Neural progenitor cell (in vitro differentiated cells): ENCODE measurements around the gene TSPEAR. TPM values are rescaled to one million over a fixed set of nuclear protein-coding genes. Genes with fewer than 3 reads are reported as not detected.
"Not testable (repeated sequence)": the region's sequence is repeated elsewhere in the genome, so short reads cannot be mapped to it uniquely, and the experiment has no call there.

Source experiments
- DNase-seq: peaks from one replicate; pipeline ENCODE4 v3.0.0-alpha.2; 2016; ENCODE audit warnings: low spot score
- H2AFZ ChIP-seq: fragments of 200-600 bp; sonication (generic); replicated peaks from 2 replicates; pipeline ENCODE4 v1.6.1; 2016; ENCODE audit warnings: antibody characterized with exemption
- H3F3A ChIP-seq: fragments of 200-600 bp; sonication (generic); 2 replicates; pipeline ENCODE4 v1.6.1; 2016; ENCODE audit warnings: antibody characterized with exemption, low read depth
- H3K27ac ChIP-seq: fragments of 200-600 bp; sonication (generic); 2 replicates; pipeline ENCODE4 v1.5.1; 2016; ENCODE audit warnings: mild to moderate bottlenecking
- H3K27me3 ChIP-seq: fragments of 200-600 bp; sonication (generic); 2 replicates; pipeline ENCODE4 v1.6.1; 2016; ENCODE audit warnings: mild to moderate bottlenecking, moderate library complexity
- H3K36me3 ChIP-seq: fragments of 200-600 bp; sonication (generic); 2 replicates; pipeline ENCODE4 v1.5.1; 2016
- H3K4me1 ChIP-seq: fragments of 200-600 bp; sonication (generic); 2 replicates; pipeline ENCODE4 v1.6.1; 2016; ENCODE audit warnings: mixed run types
- H3K4me2 ChIP-seq: fragments of 200-600 bp; sonication (generic); 2 replicates; pipeline ENCODE4 v1.6.1; 2016
- H3K4me3 ChIP-seq: fragments of 200-600 bp; sonication (generic); 2 replicates; pipeline ENCODE4 v1.5.1; 2016
- H3K79me2 ChIP-seq: fragments of 200-600 bp; sonication (generic); 2 replicates; pipeline ENCODE4 v1.6.1; 2016; ENCODE audit warnings: low read depth
- H3K9ac ChIP-seq: fragments of 200-600 bp; sonication (generic); 2 replicates; pipeline ENCODE4 v1.6.1; 2016
- H3K9me3 ChIP-seq: fragments of 200-600 bp; sonication (generic); 2 replicates; pipeline ENCODE4 v1.5.1; 2016; ENCODE audit warnings: low read depth
- H4K20me1 ChIP-seq: fragments of 200-600 bp; sonication (generic); 2 replicates; pipeline ENCODE4 v1.6.1; 2016; ENCODE audit warnings: low read depth
- H3K27ac Mint-ChIP-seq: 3 replicates; pipeline ENCODE4 v1.8.0; 2021; ENCODE audit warnings: mixed read lengths
- H3K27me3 Mint-ChIP-seq: 2 replicates; pipeline ENCODE4 v1.8.0; 2022; ENCODE audit warnings: low read depth, mild to moderate bottlenecking, inconsistent platforms, moderate library complexity, mixed read lengths; ENCODE audit not compliant: insufficient read depth
- H3K36me3 Mint-ChIP-seq: 3 replicates; pipeline ENCODE4 v1.8.0; 2021; ENCODE audit warnings: mixed read lengths
- H3K4me1 Mint-ChIP-seq: 3 replicates; pipeline ENCODE4 v1.8.0; 2021; ENCODE audit warnings: mixed read lengths
- H3K4me3 Mint-ChIP-seq: 3 replicates; pipeline ENCODE4 v1.8.0; 2021; ENCODE audit warnings: mild to moderate bottlenecking, moderate library complexity, mixed read lengths
- H3K9me3 Mint-ChIP-seq: 3 replicates; pipeline ENCODE4 v1.8.0; 2020; ENCODE audit warnings: mixed read lengths
- CTCF ChIP-seq: fragments of 200-600 bp; sonication (generic); IDR thresholded peaks from 2 replicates; pipeline ENCODE4 v1.5.1; 2017; ENCODE audit warnings: antibody characterized with exemption, mild to moderate bottlenecking
- EZH2 ChIP-seq: fragments of 200-600 bp; sonication (generic); IDR thresholded peaks from 2 replicates; pipeline ENCODE4 v1.6.1; 2017; ENCODE audit warnings: antibody characterized with exemption, mild to moderate bottlenecking, moderate library complexity
- EZH2phosphoT487 ChIP-seq: fragments of 200-600 bp; sonication (generic); IDR thresholded peaks from 2 replicates; pipeline ENCODE4 v1.6.1; 2017; ENCODE audit warnings: antibody characterized with exemption
- total RNA-seq: library from RNA; depleted of rRNA; stranded (reverse); fragments of >200 nt; gene quantifications from 2 replicates; pipeline ENCODE4 v1.2.3, GENCODE V29; 2015; ENCODE audit warnings: low replicate concordance

Gene TSPEAR
- total RNA-seq, 1 donor from 2014 or later, result not detected

GRCh38 chr21:44686843-44687561, 24.4 kb downstream of the TSPEAR start:
- H2AFZ ChIP-seq, result no peak overlapping the region
- peaks cover 19% of the 10 kb centered on the region for H3K27me3 ChIP-seq
- Mint-ChIP-seq H3K27ac (peak overlapping the region; percentile 73), H3K36me3 (no peaks in the 10 kb centered on the region), H3K4me3 (peak overlapping the region; percentile 75), H3K27me3 (peaks cover 24% of the 10 kb centered on the region), H3K4me1 (peaks cover 23% of the 10 kb centered on the region), H3K9me3 (peaks cover 11% of the 10 kb centered on the region)
- DNase-seq, result no peak
- H3K9ac ChIP-seq, result no peak overlapping the region
- no peak for TF ChIP-seq EZH2phosphoT487
- no peak for TF ChIP-seq EZH2
- TF ChIP-seq CTCF, result no peak
- no peak overlapping the region for H3K27ac ChIP-seq
- peaks cover 12% of the 10 kb centered on the region for H3K4me1 ChIP-seq
- H4K20me1 ChIP-seq, result no peaks in the 10 kb centered on the region
- H3F3A ChIP-seq, result peaks cover 9% of the 10 kb centered on the region
- H3K4me2 ChIP-seq, result peak overlapping the region; percentile 26
- no peaks in the 10 kb centered on the region for H3K36me3 ChIP-seq
- no peak overlapping the region for H3K4me3 ChIP-seq
- H3K79me2 ChIP-seq, result no peaks in the 10 kb centered on the region
- no peaks in the 10 kb centered on the region for H3K9me3 ChIP-seq

GRCh38 chr21:44686000-44686781, 25.2 kb downstream of the TSPEAR start:
- no peaks in the 10 kb centered on the region for H3K79me2 ChIP-seq
- H3F3A ChIP-seq, result peaks cover 9% of the 10 kb centered on the region
- H3K4me2 ChIP-seq, result peak overlapping the region; percentile 26
- Mint-ChIP-seq H3K27ac (peak overlapping the region; percentile 78), H3K4me3 (peak overlapping the region; percentile 75), H3K36me3 (no peaks in the 10 kb centered on the region), H3K27me3 (peaks cover 24% of the 10 kb centered on the region), H3K4me1 (peaks cover 23% of the 10 kb centered on the region), H3K9me3 (peaks cover 7% of the 10 kb centered on the region)
- peak; percentile 9 for TF ChIP-seq CTCF
- no peak for TF ChIP-seq EZH2
- peak; percentile 65 for TF ChIP-seq EZH2phosphoT487
- no peak overlapping the region for H3K27ac ChIP-seq
- peak; percentile 78 for DNase-seq
- peaks cover 19% of the 10 kb centered on the region for H3K27me3 ChIP-seq
- H3K9ac ChIP-seq, result no peak overlapping the region
- no peaks in the 10 kb centered on the region for H3K36me3 ChIP-seq
- H2AFZ ChIP-seq, result no peak overlapping the region
- no peaks in the 10 kb centered on the region for H4K20me1 ChIP-seq
- no peak overlapping the region for H3K4me3 ChIP-seq
- no peaks in the 10 kb centered on the region for H3K9me3 ChIP-seq
- H3K4me1 ChIP-seq, result peaks cover 12% of the 10 kb centered on the region

GRCh38 chr21:44685050-44685449, 26.3 kb downstream of the TSPEAR start:
- H3K27ac Mint-ChIP-seq, H3K9ac ChIP-seq, H2AFZ ChIP-seq, H3K36me3 ChIP-seq, H3K79me2 ChIP-seq, H3K9me3 ChIP-seq, H3K9me3 Mint-ChIP-seq, H4K20me1 ChIP-seq, H3K4me2 ChIP-seq, DNase-seq, H3K4me3 ChIP-seq, H3K27ac ChIP-seq, H3F3A ChIP-seq, H3K36me3 Mint-ChIP-seq, H3K4me3 Mint-ChIP-seq: not testable (repeated sequence)
- Mint-ChIP-seq H3K27me3 (peaks cover 20% of the 10 kb centered on the region), H3K4me1 (peaks cover 23% of the 10 kb centered on the region)
- H3K4me1 ChIP-seq, result peaks cover 12% of the 10 kb centered on the region
- peaks cover 19% of the 10 kb centered on the region for H3K27me3 ChIP-seq

GRCh38 chr21:44684483-44684882, 26.9 kb downstream of the TSPEAR start:
- Histone ChIP-seq H3F3A (peaks cover 9% of the 10 kb centered on the region), H3K79me2 (no peaks in the 10 kb centered on the region), H3K4me3 (no peak overlapping the region), H3K4me2 (no peak overlapping the region), H3K27me3 (peaks cover 19% of the 10 kb centered on the region), H3K36me3 (no peaks in the 10 kb centered on the region), H3K9ac (no peak overlapping the region), H3K27ac (no peak overlapping the region), H2AFZ (no peak overlapping the region), H3K9me3 (no peaks in the 10 kb centered on the region), H4K20me1 (no peaks in the 10 kb centered on the region), H3K4me1 (peaks cover 12% of the 10 kb centered on the region)
- Mint-ChIP-seq H3K9me3 (peaks cover 7% of the 10 kb centered on the region), H3K27me3 (peaks cover 19% of the 10 kb centered on the region), H3K4me3 (no peak overlapping the region), H3K4me1 (peaks cover 23% of the 10 kb centered on the region), H3K36me3 (no peaks in the 10 kb centered on the region), H3K27ac (no peak overlapping the region)
- TF ChIP-seq CTCF (no peak), EZH2phosphoT487 (no peak), EZH2 (no peak)
- no peak for DNase-seq
